MCF 10A (cell line): Measurements from ENCODE around the gene FBXO36. TPM values are rescaled to one million over a fixed set of nuclear protein-coding genes. Genes with fewer than 3 reads are reported as not detected.
"Not testable (repeated sequence)": the region's sequence is repeated elsewhere in the genome, so short reads cannot be mapped to it uniquely, and the experiment has no call there.

Experiments used
- BruUV-seq: library from RNA; stranded (reverse); fragments of 400-500 nt; replicated peaks from 2 replicates; lab custom pipeline; 2021; lab: Mats Ljungman, UMichigan
- CTCF ChIA-PET: fragments of 300-600 bp; sonication (Branson Sonifier 250); formaldehyde crosslinking; extraction: SDS; loops from one replicate; lab custom pipeline; 2021; ENCODE audit warnings: antibody characterized with exemption, inconsistent platforms; lab: Yijun Ruan, JAX
- POLR2A ChIA-PET: fragments of 300-600, 350-650 bp; sonication (Branson Sonifier 250); formaldehyde crosslinking; extraction: SDS; loops from one replicate; lab custom pipeline; 2020; ENCODE audit warnings: antibody characterized with exemption, inconsistent platforms; lab: Yijun Ruan, JAX
- DNase-seq: peaks from one replicate; pipeline ENCODE4 v3.0.0-alpha.2; 2018; ENCODE audit not compliant: unreplicated experiment
- H3K27ac Mint-ChIP-seq: one replicate; pipeline ENCODE4 v1.8.0; 2022; ENCODE audit warnings: mild to moderate bottlenecking, low read depth, mixed read lengths; ENCODE audit not compliant: unreplicated experiment
- H3K27me3 Mint-ChIP-seq: one replicate; pipeline ENCODE4 v1.8.0; 2022; ENCODE audit warnings: mixed read lengths; ENCODE audit not compliant: insufficient read depth, unreplicated experiment
- H3K36me3 Mint-ChIP-seq: one replicate; pipeline ENCODE4 v1.8.0; 2022; ENCODE audit warnings: mild to moderate bottlenecking, moderate library complexity, mixed read lengths; ENCODE audit not compliant: insufficient read depth, unreplicated experiment
- H3K4me1 Mint-ChIP-seq: one replicate; pipeline ENCODE4 v1.8.0; 2022; ENCODE audit warnings: mixed read lengths; ENCODE audit not compliant: insufficient read depth, unreplicated experiment
- H3K4me3 Mint-ChIP-seq: one replicate; pipeline ENCODE4 v1.8.0; 2022; ENCODE audit warnings: mild to moderate bottlenecking, moderate library complexity, mixed read lengths; ENCODE audit not compliant: unreplicated experiment
- H3K9me3 Mint-ChIP-seq: one replicate; pipeline ENCODE4 v1.8.0; 2022; ENCODE audit warnings: mixed read lengths; ENCODE audit not compliant: unreplicated experiment
- CTCF ChIP-seq: fragments of 200-600 bp; IDR thresholded peaks from one replicate; pipeline ENCODE4 v1.8.0; 2022; ENCODE audit warnings: antibody characterized with exemption, mild to moderate bottlenecking; ENCODE audit not compliant: unreplicated experiment
- intact Hi-C: fragments of 100-400 bp; cut with micrococcal nuclease; formaldehyde crosslinking; loops from 2 replicates; pipeline ENCODE4 v1.14.1; 2022
- total RNA-seq: library from RNA; stranded (reverse); gene quantifications from 2 replicates; pipeline ENCODE4 v1.2.3, GENCODE V29; 2022

FBXO36 gene
- total RNA-seq, 1 experiment from 2014 or later: 2.2 TPM

- no peak overlapping the region for H3K27ac Mint-ChIP-seq
- BruUV-seq: no TSS peak
- ChIA-PET POLR2A (interaction anchor here (0.6 kb wide), 1 partner anchor 116 kb away, joined by 3 read pairs; no protein-coding TSS in a partner anchor), CTCF (interaction anchor here (0.6 kb wide), 1 partner anchor 547 kb away, joined by 4 read pairs; no protein-coding TSS in a partner anchor)
- intact Hi-C loops: no loop called here
- no peaks in the 10 kb centered on the region for H3K27me3 Mint-ChIP-seq
- TF ChIP-seq CTCF: no peak
- H3K9me3 Mint-ChIP-seq: no peaks in the 10 kb centered on the region
- H3K4me3 Mint-ChIP-seq: no peak overlapping the region
- DNase-seq: no peak
- no peaks in the 10 kb centered on the region for H3K36me3 Mint-ChIP-seq
- H3K4me1 Mint-ChIP-seq: no peaks in the 10 kb centered on the region
Measured at GRCh38 chr2:229956491-229956890, 34.2 kb downstream of the FBXO36 start.

- H3K27me3 Mint-ChIP-seq, DNase-seq, POLR2A ChIA-PET, H3K9me3 Mint-ChIP-seq, CTCF ChIA-PET, H3K4me3 Mint-ChIP-seq, BruUV-seq, intact Hi-C loops, H3K4me1 Mint-ChIP-seq, H3K27ac Mint-ChIP-seq, H3K36me3 Mint-ChIP-seq: not testable (repeated sequence)
Measured at GRCh38 chr2:229963596-229963995, 41.3 kb downstream of the FBXO36 start.

- no peak for TF ChIP-seq CTCF
- no peak overlapping the region for H3K27ac Mint-ChIP-seq
- no peaks in the 10 kb centered on the region for H3K4me1 Mint-ChIP-seq
- H3K4me3 Mint-ChIP-seq: no peak overlapping the region
- H3K27me3 Mint-ChIP-seq: no peaks in the 10 kb centered on the region
- H3K9me3 Mint-ChIP-seq: no peaks in the 10 kb centered on the region
- CTCF ChIA-PET: interaction anchor here (0.6 kb wide), 1 partner anchor 490 kb away, joined by 4 read pairs; no protein-coding TSS in a partner anchor
- DNase-seq: no peak
- no peaks in the 10 kb centered on the region for H3K36me3 Mint-ChIP-seq
- POLR2A ChIA-PET: no interaction called here
- no TSS peak for BruUV-seq
- intact Hi-C loops: no loop called here
Measured at GRCh38 chr2:229969921-229970320, 47.6 kb downstream of the FBXO36 start.

- Mint-ChIP-seq H3K9me3 (no peaks in the 10 kb centered on the region), H3K27ac (no peak overlapping the region), H3K4me1 (no peaks in the 10 kb centered on the region), H3K27me3 (no peaks in the 10 kb centered on the region), H3K36me3 (no peaks in the 10 kb centered on the region), H3K4me3 (no peak overlapping the region)
- DNase-seq: no peak
- no peak for TF ChIP-seq CTCF
- BruUV-seq: no TSS peak
- ChIA-PET POLR2A (no interaction called here), CTCF (interaction anchor here (0.6 kb wide), 1 partner anchor 489 kb away, joined by 4 read pairs; no protein-coding TSS in a partner anchor)
- intact Hi-C loops: no loop called here
Measured at GRCh38 chr2:229970406-229970805, 48.1 kb downstream of the FBXO36 start.
